GM13976 (cell line): ENCODE measurements around the gene DCDC2C.

ENCODE experiments used
- DNase-seq: peaks from one replicate; pipeline ENCODE4 v3.0.0; 2012; ENCODE audit warnings: low spot score
- in situ Hi-C: fragments of 300-500 bp; cut with MboI; formaldehyde crosslinking; loops from one replicate; pipeline ENCODE4 v1.12.0; 2022; ENCODE audit warnings: low sequenced_read_pairs, mixed read lengths, inconsistent platforms; ENCODE audit not compliant: unreplicated experiment
- TF ChIP-seq, protein P1 (sequence below): IDR thresholded peaks from 2 replicates; pipeline ENCODE4 v1.5.1; 2012; ENCODE audit warnings: borderline replicate concordance, mild to moderate bottlenecking; ENCODE audit not compliant: insufficient read depth; ENCODE audit errors: extremely low read depth, missing control alignments, control extremely low read depth

DCDC2C gene

DNA sequence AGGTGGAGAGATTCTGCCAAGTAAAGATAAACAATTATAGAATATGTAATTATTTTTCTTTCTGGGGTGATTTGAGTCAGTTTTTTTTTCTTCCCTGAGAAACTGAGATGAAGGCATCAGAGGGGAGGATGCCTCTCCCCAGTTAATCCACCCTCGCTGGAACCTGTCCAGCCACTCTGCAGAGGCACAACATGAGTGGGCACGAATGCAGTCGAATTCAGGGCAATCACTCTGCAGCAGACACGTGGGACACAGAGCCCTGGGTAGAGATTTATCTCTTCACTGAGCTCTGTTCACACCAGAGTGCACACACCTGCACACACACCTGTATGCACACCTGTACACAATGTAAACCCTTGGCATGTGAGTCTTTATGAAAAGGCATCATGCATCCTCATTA, 154.2 kb downstream of the DCDC2C start:
- in situ Hi-C loops = no loop called here
- TF ChIP-seq, protein P1, sequence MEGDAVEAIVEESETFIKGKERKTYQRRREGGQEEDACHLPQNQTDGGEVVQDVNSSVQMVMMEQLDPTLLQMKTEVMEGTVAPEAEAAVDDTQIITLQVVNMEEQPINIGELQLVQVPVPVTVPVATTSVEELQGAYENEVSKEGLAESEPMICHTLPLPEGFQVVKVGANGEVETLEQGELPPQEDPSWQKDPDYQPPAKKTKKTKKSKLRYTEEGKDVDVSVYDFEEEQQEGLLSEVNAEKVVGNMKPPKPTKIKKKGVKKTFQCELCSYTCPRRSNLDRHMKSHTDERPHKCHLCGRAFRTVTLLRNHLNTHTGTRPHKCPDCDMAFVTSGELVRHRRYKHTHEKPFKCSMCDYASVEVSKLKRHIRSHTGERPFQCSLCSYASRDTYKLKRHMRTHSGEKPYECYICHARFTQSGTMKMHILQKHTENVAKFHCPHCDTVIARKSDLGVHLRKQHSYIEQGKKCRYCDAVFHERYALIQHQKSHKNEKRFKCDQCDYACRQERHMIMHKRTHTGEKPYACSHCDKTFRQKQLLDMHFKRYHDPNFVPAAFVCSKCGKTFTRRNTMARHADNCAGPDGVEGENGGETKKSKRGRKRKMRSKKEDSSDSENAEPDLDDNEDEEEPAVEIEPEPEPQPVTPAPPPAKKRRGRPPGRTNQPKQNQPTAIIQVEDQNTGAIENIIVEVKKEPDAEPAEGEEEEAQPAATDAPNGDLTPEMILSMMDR = no peak
- no peak for DNase-seq

DNA sequence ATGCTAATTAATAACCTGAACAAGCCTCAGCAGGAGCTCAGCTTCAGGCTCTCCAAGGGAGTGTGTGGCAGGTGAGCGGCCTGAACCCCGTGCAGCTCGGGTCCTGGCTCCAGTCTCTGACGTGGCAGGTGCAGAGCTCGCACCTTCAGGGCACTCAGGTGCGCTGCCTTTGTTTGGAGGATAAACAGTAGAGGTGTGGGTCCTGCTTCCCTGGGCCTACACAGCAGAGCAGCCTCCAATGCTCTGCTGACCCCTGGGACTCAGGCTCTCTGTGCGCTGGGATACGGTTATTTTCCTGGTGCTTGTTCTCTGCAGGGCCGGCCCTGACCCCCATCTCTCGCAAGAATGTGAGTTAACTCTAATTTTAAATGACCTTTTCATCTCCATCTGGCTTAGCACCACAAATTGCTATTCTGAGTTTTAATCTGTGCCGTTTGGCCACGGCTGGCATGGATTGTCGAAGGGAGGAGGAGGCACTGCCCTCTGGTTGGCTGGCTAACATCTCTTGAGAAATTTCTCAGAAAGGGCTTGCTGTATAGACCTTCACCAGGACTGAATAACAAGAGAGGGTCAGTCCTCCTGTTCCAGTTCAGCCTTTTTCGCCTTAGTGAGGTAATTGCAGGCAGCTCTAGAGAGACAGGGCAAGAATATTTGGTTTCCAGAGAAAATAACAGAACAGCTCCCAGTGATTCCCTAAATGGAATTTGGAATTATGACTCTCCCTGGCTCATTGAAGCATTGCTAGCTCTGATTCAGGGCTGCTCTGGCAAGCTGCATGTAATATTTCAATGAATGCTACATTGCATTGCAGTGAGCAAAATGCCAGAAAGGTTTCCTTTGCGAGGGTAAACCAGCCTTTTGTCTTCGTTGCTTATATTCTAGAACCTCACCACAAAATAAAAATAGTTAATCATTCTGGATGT, 161.8 kb downstream of the DCDC2C start:
- DNase-seq = no peak
- in situ Hi-C loops = no loop called here
- TF ChIP-seq, protein P1 = no peak

DNA sequence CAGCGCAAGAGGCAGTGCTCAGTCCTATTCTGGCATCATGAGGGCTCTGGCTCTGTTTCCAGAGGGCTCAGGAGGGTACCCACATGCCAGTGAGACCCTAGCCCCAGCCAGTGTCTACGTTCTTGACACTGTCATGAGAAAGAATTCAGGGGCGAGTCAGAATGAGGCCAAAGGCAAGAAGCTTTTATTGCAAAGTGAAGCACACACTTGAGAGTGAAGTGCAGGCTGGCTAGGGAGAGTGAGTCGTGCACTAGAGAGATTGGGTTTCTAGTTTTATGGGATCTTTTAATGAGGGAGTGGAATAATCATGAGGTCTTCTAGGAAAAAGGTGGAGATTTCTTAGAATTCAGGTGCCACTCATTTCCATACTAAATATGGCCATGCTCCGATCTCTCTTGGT, 164.1 kb downstream of the DCDC2C start:
- TF ChIP-seq, protein P1 = no peak
- DNase-seq = no peak
- in situ Hi-C loops = no loop called here

DNA sequence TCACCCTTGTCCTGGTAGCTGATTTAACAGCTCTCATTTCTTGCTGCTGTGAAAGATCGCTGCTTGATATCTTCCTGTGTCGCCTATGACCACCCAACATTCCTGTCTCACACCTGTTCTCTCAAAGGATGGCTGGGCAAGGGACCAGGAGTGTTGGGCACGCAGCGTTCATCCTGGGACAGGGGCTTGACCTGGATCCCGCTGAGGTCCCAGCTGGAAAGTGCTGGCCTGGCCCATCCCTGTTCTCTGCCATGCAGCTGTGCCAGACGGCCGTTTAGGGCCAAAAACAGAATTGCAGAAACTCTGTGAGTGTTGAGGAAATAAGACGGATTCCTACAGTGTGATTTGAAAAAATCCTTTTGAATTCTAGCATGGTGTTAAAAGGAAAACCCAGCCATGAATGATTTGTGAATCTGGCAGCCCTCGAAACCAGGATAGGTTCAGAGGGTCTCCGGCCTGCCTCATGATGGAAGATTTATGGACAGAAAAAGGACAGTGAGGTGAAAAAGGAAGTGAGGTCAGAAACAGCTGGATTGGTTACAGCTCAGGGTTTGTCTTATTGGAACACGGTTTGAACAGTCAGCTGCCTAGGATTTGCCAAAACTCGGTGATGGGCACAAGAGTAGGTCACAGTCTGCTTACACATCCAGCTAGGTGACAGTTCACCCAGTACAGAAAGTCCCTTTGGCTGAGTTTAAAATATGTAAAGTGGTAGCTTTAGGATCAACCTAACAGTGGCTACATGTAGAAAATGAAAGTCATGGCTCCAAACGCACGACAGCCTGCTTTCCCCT, 164.8 kb downstream of the DCDC2C start:
- in situ Hi-C loops = no loop called here
- DNase-seq = no peak
- TF ChIP-seq, protein P1 = no peak

DNA sequence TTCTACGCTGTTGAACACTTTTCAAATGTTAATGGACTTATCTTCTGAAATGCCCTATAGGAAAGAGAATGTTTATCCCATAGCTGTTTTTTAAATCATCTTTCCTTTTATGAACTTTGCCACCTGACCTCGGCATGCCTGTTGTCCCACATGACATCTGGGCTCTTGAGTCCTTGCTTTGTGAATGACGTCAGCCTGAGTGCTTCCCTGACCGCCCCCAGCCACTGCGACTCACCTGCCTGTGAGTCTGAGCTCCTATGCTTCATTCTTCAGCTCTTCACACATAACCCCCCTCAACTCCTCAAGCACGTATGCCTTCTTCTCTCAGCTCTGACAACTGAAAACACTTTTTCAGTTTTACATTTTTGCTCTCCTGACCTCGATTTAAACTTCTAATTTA, 166.8 kb downstream of the DCDC2C start:
- TF ChIP-seq, protein P1 = no peak
- DNase-seq = no peak
- in situ Hi-C loops = no loop called here

DNA sequence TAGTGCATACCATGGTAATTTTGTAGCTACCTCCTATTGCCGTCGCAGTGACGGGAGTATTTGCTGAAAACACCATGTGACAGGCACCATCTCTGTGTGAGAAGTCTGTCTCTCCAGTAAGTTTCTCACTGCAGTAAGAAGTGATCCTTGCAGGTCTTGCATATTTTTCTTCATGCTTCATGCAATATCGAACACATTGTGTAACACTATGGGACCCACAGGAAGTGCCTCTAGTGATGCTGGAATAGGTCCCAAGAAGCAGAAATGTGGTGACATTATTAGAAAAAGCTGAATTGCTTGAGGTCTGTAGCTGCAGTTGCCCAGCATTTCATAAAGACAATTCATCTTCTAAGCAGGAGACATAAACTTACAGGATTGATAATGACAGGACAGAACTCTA, 167.6 kb downstream of the DCDC2C start:
- no peak for DNase-seq
- in situ Hi-C loops = no loop called here
- TF ChIP-seq, protein P1 = no peak
